Activated T-helper 17 cell treated with anti-CD3 and anti-CD28 coated beads, Interleukin-2, amount 50 U/mL, for 72 hours (primary cell): Measurements from ENCODE around the gene TMEM59L. TPM values are rescaled to one million over a fixed set of nuclear protein-coding genes. Genes with fewer than 3 reads are reported as not detected.
A peak's percentile ranks its signal among the peaks of the same experiment; 100 is the strongest.

ENCODE experiments used
- ATAC-seq: fragments of 150-1000 bp; cut with Tn5 transposase; replicated peaks from 2 replicates; pipeline ENCODE4 v1.10.0; 2021; ENCODE audit warnings: mild to moderate bottlenecking, moderate library complexity
- H3K27ac Mint-ChIP-seq: one replicate; pipeline ENCODE4 v1.8.0; 2022; ENCODE audit warnings: mixed read lengths
- H3K27me3 Mint-ChIP-seq: one replicate; pipeline ENCODE4 v1.8.0; 2022; ENCODE audit warnings: mixed read lengths
- H3K36me3 Mint-ChIP-seq: one replicate; pipeline ENCODE4 v1.8.0; 2022; ENCODE audit warnings: low read depth, mild to moderate bottlenecking, mixed read lengths
- H3K4me1 Mint-ChIP-seq: one replicate; pipeline ENCODE4 v1.8.0; 2022; ENCODE audit warnings: mixed read lengths
- H3K4me3 Mint-ChIP-seq: one replicate; pipeline ENCODE4 v1.8.0; 2022; ENCODE audit warnings: mild to moderate bottlenecking, mixed read lengths
- H3K9me3 Mint-ChIP-seq: one replicate; pipeline ENCODE4 v1.8.0; 2022; ENCODE audit warnings: mixed read lengths
- total RNA-seq, 2 donors: library from RNA; stranded (reverse); gene quantifications; one replicate each; pipeline ENCODE4 v1.2.3, GENCODE V29; 2022

The TMEM59L gene
- total RNA-seq, 2 donors from 2014 or later = 0.48 TPM; not detected in 1

DNA sequence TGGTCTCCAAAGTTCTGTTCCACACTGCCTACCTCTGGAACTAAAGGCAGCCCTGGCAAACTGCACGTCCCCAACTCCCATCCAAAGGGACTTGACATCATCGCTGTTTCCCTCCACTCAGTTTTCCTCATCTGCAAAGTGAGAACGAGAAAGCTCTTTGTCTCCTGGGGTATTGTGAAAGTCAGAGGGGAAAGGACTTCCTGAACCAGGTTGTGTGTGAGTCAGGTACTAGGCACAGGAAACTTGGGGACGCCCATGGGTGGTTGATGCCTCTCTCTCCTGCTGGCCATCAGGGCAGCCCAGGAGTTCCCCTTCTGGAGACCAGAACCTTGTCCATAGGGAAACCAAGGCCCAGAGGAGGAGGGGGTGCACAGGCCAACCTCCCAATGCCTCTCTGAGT, 10.8 kb upstream of the TMEM59L start:
- Mint-ChIP-seq H3K36me3 (no peaks in the 10 kb centered on the region), H3K4me1 (peaks cover 10% of the 10 kb centered on the region), H3K27ac (no peak overlapping the region), H3K4me3 (no peak overlapping the region), H3K27me3 (peaks cover 20% of the 10 kb centered on the region), H3K9me3 (no peaks in the 10 kb centered on the region)
- no peak for ATAC-seq

GRCh38 chr19:18603255-18603957, 9.3 kb upstream of the TMEM59L start:
- Mint-ChIP-seq H3K27me3 (peaks cover 26% of the 10 kb centered on the region), H3K36me3 (no peaks in the 10 kb centered on the region), H3K4me3 (no peak overlapping the region), H3K9me3 (no peaks in the 10 kb centered on the region), H3K4me1 (peaks cover 10% of the 10 kb centered on the region), H3K27ac (no peak overlapping the region)
- ATAC-seq = peak; percentile 42

- Mint-ChIP-seq H3K27me3 (peaks cover 33% of the 10 kb centered on the region), H3K4me1 (peaks cover 10% of the 10 kb centered on the region)
Observed at GRCh38 chr19:18603958-18604819, 8.5 kb upstream of the TMEM59L start.

GRCh38 chr19:18604820-18605159, 7.9 kb upstream of the TMEM59L start:
- H3K27ac Mint-ChIP-seq = no peak overlapping the region
- no peak overlapping the region for H3K4me3 Mint-ChIP-seq
- ATAC-seq = no peak
- peaks cover 10% of the 10 kb centered on the region for H3K4me1 Mint-ChIP-seq
- H3K36me3 Mint-ChIP-seq = no peaks in the 10 kb centered on the region
- no peaks in the 10 kb centered on the region for H3K9me3 Mint-ChIP-seq
- peaks cover 39% of the 10 kb centered on the region for H3K27me3 Mint-ChIP-seq

More at GRCh38 chr19:18603958-18604819, 8.5 kb upstream of the TMEM59L start:
- no peak for ATAC-seq
- H3K4me3 Mint-ChIP-seq = no peak overlapping the region
- no peak overlapping the region for H3K27ac Mint-ChIP-seq
- no peaks in the 10 kb centered on the region for H3K36me3 Mint-ChIP-seq
- no peaks in the 10 kb centered on the region for H3K9me3 Mint-ChIP-seq

- no peak for ATAC-seq
- no peak overlapping the region for H3K27ac Mint-ChIP-seq
- peaks cover 40% of the 10 kb centered on the region for H3K27me3 Mint-ChIP-seq
- no peak overlapping the region for H3K4me3 Mint-ChIP-seq
- H3K4me1 Mint-ChIP-seq = peaks cover 10% of the 10 kb centered on the region
- no peaks in the 10 kb centered on the region for H3K9me3 Mint-ChIP-seq
- no peaks in the 10 kb centered on the region for H3K36me3 Mint-ChIP-seq
Observed at GRCh38 chr19:18605196-18605545, 7.5 kb upstream of the TMEM59L start.

DNA sequence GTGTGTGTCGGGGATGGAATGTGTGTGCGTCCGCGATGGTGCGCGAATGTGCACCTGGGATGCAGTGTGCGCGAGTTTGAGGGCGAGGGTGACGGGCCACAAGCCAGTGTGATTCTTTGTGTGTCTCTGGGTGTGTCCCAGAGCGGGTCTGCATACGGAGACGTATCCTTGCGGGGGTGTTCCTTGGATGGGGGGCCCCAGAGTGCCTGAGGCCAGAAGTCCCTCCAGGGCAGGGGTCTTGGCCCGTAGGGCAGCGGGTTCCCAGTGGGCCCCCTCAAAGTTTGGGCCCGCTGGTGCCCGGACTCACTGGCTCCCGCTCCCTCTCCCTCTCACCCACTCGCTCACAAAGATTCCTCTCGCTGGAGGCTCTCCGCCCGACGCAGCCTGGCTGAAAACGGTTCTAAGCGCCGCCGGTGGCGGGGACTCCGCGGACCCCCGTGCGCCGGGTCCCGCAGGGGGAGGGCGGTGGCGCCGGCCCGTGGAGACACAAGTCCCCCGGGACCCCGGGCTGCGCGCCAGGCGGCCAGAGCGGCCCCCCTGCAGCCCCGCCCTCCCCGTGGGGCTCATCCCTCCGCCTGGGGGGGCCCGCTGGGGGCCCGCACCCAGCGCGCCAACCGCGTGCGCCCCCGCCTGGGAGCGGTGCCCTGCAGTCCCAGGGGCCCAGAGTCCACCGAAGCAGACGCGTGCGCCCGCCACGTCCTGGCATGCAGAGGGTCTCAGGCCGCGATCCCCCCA, 7.0 kb upstream of the TMEM59L start:
- peaks cover 10% of the 10 kb centered on the region for H3K4me1 Mint-ChIP-seq

DNA sequence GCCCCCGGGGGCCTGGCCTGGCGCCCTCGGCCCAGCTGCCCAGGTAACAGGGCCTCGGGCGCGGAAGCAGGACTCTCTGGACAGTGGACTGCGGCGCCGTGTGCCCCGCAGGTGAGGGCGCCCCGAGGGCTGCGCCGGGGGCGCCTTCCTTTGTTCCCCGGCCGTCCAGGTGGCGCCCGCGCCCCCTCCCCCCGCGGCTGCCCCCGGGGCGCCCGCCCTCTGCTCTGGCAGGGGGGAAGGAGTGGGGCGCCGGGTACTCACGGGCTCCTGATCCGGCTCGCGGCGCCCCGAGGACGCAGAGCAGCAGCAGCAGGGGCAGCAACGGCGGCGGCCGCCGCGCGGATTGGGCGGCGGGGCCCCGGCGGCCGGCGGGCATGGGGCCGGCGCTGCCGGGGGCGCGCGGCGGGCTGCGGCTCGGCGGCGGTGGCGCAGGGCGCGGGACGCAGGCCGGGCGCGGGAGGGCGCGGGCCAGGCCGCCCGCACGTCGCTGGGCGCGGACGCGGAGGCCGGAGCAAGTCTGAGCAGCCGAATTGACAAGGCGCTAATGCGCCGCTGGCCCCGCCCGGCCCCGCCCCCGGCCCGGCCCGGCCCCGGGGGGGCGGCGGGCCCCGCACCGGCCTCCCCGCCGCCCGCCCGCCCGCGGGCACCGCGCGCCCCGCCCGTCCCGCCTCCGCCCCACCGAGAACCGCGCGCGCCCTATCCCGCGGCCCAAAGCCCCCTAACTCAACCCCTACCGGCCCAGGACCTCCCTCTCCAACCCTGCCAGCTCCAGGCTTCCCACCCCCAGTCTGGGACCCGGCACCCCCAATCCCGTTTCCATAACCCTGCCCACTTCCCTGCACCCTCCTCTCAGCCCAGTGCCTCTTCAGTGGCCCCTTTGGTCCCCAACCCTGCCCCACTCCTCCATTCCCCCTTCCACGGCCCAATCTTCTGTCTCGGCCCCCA, 6.1 kb upstream of the TMEM59L start, which contains the start of gene CRLF1:
Gene CRLF1 (minus strand): TSS at position 519 of the 945 bp plus-strand sequence. CDS start 143 bp downstream, at position 376.
- H3K36me3 Mint-ChIP-seq = no peaks in the 10 kb centered on the region
- peaks cover 44% of the 10 kb centered on the region for H3K27me3 Mint-ChIP-seq
- peaks cover 15% of the 10 kb centered on the region for H3K4me1 Mint-ChIP-seq
- H3K27ac Mint-ChIP-seq = no peak within 1 kb of the TSS
- no peak for ATAC-seq
- H3K4me3 Mint-ChIP-seq = peak within 1 kb of the TSS; percentile 5
- no peaks in the 10 kb centered on the region for H3K9me3 Mint-ChIP-seq

More for the DNA sequence above, 7.0 kb upstream of the TMEM59L start:
- H3K27me3 Mint-ChIP-seq = peaks cover 40% of the 10 kb centered on the region
- no peak overlapping the region for H3K4me3 Mint-ChIP-seq
- no peaks in the 10 kb centered on the region for H3K9me3 Mint-ChIP-seq
- no peaks in the 10 kb centered on the region for H3K36me3 Mint-ChIP-seq
- ATAC-seq = no peak
- no peak overlapping the region for H3K27ac Mint-ChIP-seq

DNA sequence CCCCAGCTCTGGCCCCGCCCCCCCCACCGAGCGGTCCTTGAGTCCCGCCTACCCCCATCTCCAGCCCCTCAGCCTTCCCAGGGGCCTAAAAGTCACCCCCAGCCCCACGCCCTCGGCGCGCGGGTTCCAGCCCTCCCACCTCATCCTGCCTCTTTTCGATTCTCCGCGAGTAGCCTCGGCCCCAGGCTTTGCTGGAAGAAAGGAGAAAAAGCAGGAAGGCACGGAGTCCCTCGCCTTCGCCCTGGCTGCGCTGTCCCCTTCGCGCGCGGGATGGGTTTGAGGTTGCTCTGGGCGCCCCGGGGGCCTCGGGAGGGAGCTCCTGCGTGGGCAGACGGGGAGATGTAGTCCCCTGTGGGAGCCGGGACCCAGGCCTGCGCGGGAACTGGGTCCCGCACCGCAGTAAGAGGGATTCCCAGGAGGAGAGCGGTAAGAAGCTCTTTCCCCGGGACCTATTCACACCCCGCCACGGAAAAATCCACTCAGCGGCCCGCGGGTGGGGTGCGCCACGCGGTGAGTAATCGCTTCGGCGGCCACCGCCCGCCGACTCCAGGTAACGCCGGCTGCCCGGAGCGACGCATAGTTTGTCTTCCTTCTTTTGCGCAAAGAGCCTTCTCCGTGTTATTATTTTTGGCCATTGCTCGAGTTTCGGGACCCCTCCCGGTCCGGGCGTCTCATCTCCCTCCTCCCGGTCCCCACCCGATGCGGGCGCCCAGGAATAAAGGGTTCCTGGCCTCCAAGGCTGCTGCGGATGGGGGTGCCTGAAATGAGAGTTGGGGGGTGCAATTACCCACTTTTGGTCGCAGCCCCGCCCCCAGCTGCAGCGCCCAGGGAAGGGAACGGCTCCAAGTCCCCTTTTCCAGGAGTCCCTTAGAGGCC, 5.2 kb upstream of the TMEM59L start:
- no peaks in the 10 kb centered on the region for H3K36me3 Mint-ChIP-seq
- peaks cover 15% of the 10 kb centered on the region for H3K4me1 Mint-ChIP-seq
- no peak overlapping the region for H3K27ac Mint-ChIP-seq
- H3K9me3 Mint-ChIP-seq = no peaks in the 10 kb centered on the region
- peak overlapping the region; percentile 5 for H3K4me3 Mint-ChIP-seq
- H3K27me3 Mint-ChIP-seq = peaks cover 47% of the 10 kb centered on the region
- no peak for ATAC-seq

DNA sequence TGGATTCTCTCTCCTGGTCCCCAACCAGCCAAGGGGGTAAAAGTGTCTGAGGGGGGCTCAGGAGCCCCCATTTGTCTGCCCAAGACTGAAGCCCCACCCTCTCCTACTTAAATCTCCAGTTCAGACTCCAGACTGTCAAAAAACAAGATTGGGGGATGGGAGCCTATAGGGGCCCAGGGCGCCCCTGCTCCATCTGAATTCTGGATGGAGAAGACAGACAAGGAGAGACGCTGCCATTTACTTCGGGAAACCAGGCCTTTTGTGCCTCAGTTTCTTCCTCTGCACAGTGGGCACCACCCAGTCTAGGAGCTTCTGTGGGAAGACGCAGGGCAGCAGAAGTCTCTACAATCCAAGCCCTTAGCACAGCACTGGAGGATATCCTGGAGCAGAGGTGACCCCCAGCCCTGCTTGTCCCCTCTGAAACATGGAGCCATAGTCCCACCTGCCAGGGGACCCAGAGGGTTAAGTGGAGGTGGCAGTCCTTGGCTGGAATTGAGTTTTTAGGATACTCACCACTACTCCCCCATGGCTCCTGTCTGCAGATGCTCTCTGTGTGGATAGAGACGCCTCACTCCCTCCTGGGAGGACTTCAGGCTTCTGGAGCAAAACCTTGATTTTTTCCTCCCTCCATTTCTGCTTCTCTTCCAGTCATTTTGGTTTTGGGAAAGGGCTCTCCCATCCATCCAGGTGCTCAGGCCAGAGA, 4.4 kb upstream of the TMEM59L start:
- H3K36me3 Mint-ChIP-seq = no peaks in the 10 kb centered on the region
- no peak overlapping the region for H3K27ac Mint-ChIP-seq
- H3K4me3 Mint-ChIP-seq = no peak overlapping the region
- peaks cover 45% of the 10 kb centered on the region for H3K27me3 Mint-ChIP-seq
- peaks cover 10% of the 10 kb centered on the region for H3K4me1 Mint-ChIP-seq
- no peaks in the 10 kb centered on the region for H3K9me3 Mint-ChIP-seq
- ATAC-seq = no peak

- no peak for ATAC-seq
- Mint-ChIP-seq H3K36me3 (no peaks in the 10 kb centered on the region), H3K9me3 (no peaks in the 10 kb centered on the region), H3K4me1 (peaks cover 9% of the 10 kb centered on the region), H3K4me3 (no peak overlapping the region), H3K27me3 (peaks cover 49% of the 10 kb centered on the region), H3K27ac (no peak overlapping the region)
Observed at GRCh38 chr19:18608805-18609716, 3.6 kb upstream of the TMEM59L start.

DNA sequence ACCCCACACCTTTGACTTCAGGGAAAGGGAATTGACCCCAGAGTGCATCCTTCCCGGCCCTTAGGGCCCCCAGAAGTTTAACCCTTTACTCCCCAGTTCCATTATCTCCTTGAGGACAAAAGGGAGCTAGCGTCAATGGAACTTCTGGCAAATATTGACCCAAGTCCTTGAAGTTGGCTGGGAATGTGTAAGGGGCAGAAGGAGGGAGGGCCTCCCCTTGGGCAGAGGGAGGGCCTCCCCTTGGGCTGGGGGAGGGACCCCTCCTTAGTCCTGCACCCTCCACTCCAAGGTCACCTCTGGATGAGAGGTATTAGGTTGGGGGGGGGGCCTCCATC, 3.0 kb upstream of the TMEM59L start:
- H3K4me1 Mint-ChIP-seq = peaks cover 9% of the 10 kb centered on the region
- no peak overlapping the region for H3K27ac Mint-ChIP-seq
- H3K27me3 Mint-ChIP-seq = peaks cover 55% of the 10 kb centered on the region
- ATAC-seq = no peak
- no peaks in the 10 kb centered on the region for H3K36me3 Mint-ChIP-seq
- no peaks in the 10 kb centered on the region for H3K9me3 Mint-ChIP-seq
- H3K4me3 Mint-ChIP-seq = no peak overlapping the region

DNA sequence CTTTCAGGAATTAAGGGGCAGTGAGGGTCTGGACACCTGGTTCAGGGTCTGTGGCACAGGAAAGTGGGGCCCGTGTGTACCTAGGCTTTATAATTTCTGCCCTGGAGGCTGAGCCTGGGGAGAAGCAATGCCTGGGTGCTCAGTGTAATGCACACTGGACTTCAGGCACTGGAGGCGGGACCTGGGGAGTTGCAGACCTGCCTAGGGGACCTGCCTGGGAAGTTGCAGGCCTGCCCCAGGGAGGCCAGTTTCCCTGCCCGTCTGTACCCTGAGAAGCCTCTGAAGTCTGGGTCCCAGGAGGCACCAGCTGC, 2.5 kb upstream of the TMEM59L start:
- Mint-ChIP-seq H3K27ac (no peak overlapping the region), H3K4me3 (no peak overlapping the region), H3K4me1 (peaks cover 8% of the 10 kb centered on the region), H3K9me3 (no peaks in the 10 kb centered on the region), H3K36me3 (no peaks in the 10 kb centered on the region), H3K27me3 (peaks cover 53% of the 10 kb centered on the region)
- ATAC-seq = no peak
